GM23338 (cell line): ENCODE measurements around the gene TMC1. TPM values are rescaled to one million over a fixed set of nuclear protein-coding genes. Genes with fewer than 3 reads are reported as not detected.

Source experiments
- CREB1 ChIP-seq: fragments of 250-450 bp; sonication (Bioruptor Pico); IDR thresholded peaks from 2 replicates; pipeline ENCODE4 v1.5.0; 2020; ENCODE audit warnings: low read depth, mild to moderate bottlenecking, moderate library complexity
- ETS1 ChIP-seq: IDR thresholded peaks from 2 replicates; pipeline ENCODE4 v1.6.1; 2016; ENCODE audit warnings: antibody characterized with exemption
- EZH2 ChIP-seq: fragments of 200-600 bp; sonication (generic); IDR thresholded peaks from one replicate; pipeline ENCODE4 v1.8.0; 2017; ENCODE audit warnings: antibody characterized with exemption, mild to moderate bottlenecking, low read depth; ENCODE audit not compliant: unreplicated experiment
- EZH2phosphoT487 ChIP-seq: fragments of 200-600 bp; sonication (generic); IDR thresholded peaks from one replicate; pipeline ENCODE4 v1.8.1; 2018; ENCODE audit warnings: antibody characterized with exemption; ENCODE audit not compliant: unreplicated experiment
- NANOG ChIP-seq: IDR thresholded peaks from 2 replicates; pipeline ENCODE4 v1.6.1; 2016; ENCODE audit warnings: antibody characterized with exemption, borderline replicate concordance
- POLR2AphosphoS5 ChIP-seq: IDR thresholded peaks from 2 replicates; pipeline ENCODE4 v1.6.1; 2016; ENCODE audit warnings: antibody characterized with exemption, low read depth
- STAT1 ChIP-seq: IDR thresholded peaks from one replicate; pipeline ENCODE4 v1.6.1; 2016; ENCODE audit warnings: antibody characterized with exemption; ENCODE audit not compliant: unreplicated experiment
- ZNF114 ChIP-seq: fragments of 250-450 bp; sonication (Bioruptor Pico); IDR thresholded peaks from 2 replicates; pipeline ENCODE4 v1.5.0; 2020; ENCODE audit warnings: mild to moderate bottlenecking, moderate library complexity
- ZNF331 ChIP-seq: fragments of 250-450 bp; sonication (Bioruptor Pico); IDR thresholded peaks from 2 replicates; pipeline ENCODE4 v1.5.0; 2020; ENCODE audit warnings: low read depth, mild to moderate bottlenecking, moderate library complexity
- ZNF462 ChIP-seq: fragments of 250-450 bp; sonication (Bioruptor Pico); IDR thresholded peaks from 2 replicates; pipeline ENCODE4 v1.5.0; 2020; ENCODE audit warnings: mild to moderate bottlenecking, moderate library complexity
- polyA plus RNA-seq: library from polyadenylated mRNA; unstranded; fragments of >200 nt; fragmentation: Nextera tagmentation; extraction: Ambion mirVana; gene quantifications from 2 replicates; pipeline ENCODE4 v1.2.1, GENCODE V29; 2016
- total RNA-seq: library from RNA; depleted of rRNA; stranded (reverse); fragments of >200 nt; shearing (Covaris generic); gene quantifications from 2 replicates; pipeline ENCODE4 v1.2.3, GENCODE V29; 2014

Gene TMC1
- total and polyA plus RNA-seq, 2 experiments from 2014 or later, result 0.61 to 1.2 TPM

- no peak for TF ChIP-seq ZNF462 (CRISPR knock-in tag)
- no peak for TF ChIP-seq EZH2phosphoT487
- no peak for TF ChIP-seq ZNF114 (CRISPR knock-in tag)
- TF ChIP-seq NANOG, result no peak
- no peak for TF ChIP-seq POLR2AphosphoS5
- no peak for TF ChIP-seq ZNF331 (CRISPR knock-in tag)
- no peak for TF ChIP-seq CREB1
- no peak for TF ChIP-seq EZH2
- no peak for TF ChIP-seq ETS1
- no peak for TF ChIP-seq STAT1
These were observed 18.5 kb downstream of the TMC1 start (continued) for GRCh38 chr9:72539824-72540347.
